ENCODE results near the gene IL11RA. TPM values are rescaled to one million over a fixed set of nuclear protein-coding genes. Genes with fewer than 3 reads are reported as not detected.

IL11RA gene
- total and polyA plus RNA-seq, 9 of the 15 experiments (the other 6 are each of a cell fraction or from before 2014, with no cell fraction given) = 0.11 to 5.8 (median 2.8) TPM

GRCh38 chr9:34637356-34638137, 14.4 kb upstream of the IL11RA start, which contains the start of gene SIGMAR1 (continued):
- TF ChIP-seq ID3 (CRISPR knock-in tag; IDR thresholded peaks at IDR 0.05) = no peak
- no peak for TF ChIP-seq ID3 (tag; IDR thresholded peaks at IDR 0.05)
- no peak for TF ChIP-seq ZNF764 (CRISPR knock-in tag; IDR thresholded peaks at IDR 0.05; ENCODE audit: low read depth)
- peak; percentile 85 for TF ChIP-seq L3MBTL2 (IDR thresholded peaks at IDR 0.05)
- 0 out of 2 replicates have a peak, but pooled peaks have one; percentile 75 for TF ChIP-seq MAX (CRISPR knock-in tag; IDR thresholded peaks at IDR 0.05)
- no peak for TF ChIP-seq E2F8 (IDR thresholded peaks at IDR 0.05; ENCODE audit: low read depth, partially characterized antibody)
- TF ChIP-seq CTBP1 (IDR thresholded peaks at IDR 0.05; ENCODE audit: borderline replicate concordance) = peak; percentile 43; the same call in 1 of the 2 replicates
- TF ChIP-seq POLR2AphosphoS2 (IDR thresholded peaks at IDR 0.05; ENCODE audit: low read length) = no peak
- no peak for TF ChIP-seq SIN3A (IDR thresholded peaks at IDR 0.05; ENCODE audit: borderline replicate concordance in 2 of 2, control insufficient read depth in 1 of 2, low read depth in 2 of 2, low read length in 2 of 2)
- peak; percentile 62 for TF ChIP-seq GABPA (tag; conservative IDR thresholded peaks at IDR 0.05; ENCODE audit: low read depth)
- no peak for TF ChIP-seq ATF6 (CRISPR knock-in tag; IDR thresholded peaks at IDR 0.05)
- TF ChIP-seq FOSL1 (tag; conservative IDR thresholded peaks at IDR 0.05) = no peak
- no peak for TF ChIP-seq NFXL1 (CRISPR knock-in tag; IDR thresholded peaks at IDR 0.05)
- no peak for TF ChIP-seq GATAD2A (IDR thresholded peaks at IDR 0.05)
- peak; percentile 56; the same call in 1 of the 2 replicates for TF ChIP-seq ZNF592 (IDR thresholded peaks at IDR 0.05)
- TF ChIP-seq TAF15 (IDR thresholded peaks at IDR 0.05; ENCODE audit: low read depth, low read length) = no peak
